Caco-2 (cell line): Measurements from ENCODE around the gene SLC7A14. TPM values are rescaled to one million over a fixed set of nuclear protein-coding genes. Genes with fewer than 3 reads are reported as not detected.

Source experiments
- BruUV-seq: library from RNA; stranded (reverse); fragments of 400-500 nt; replicated peaks from 2 replicates; lab custom pipeline; 2021; lab: Mats Ljungman, UMichigan
- CTCF ChIA-PET: fragments of 300-600 bp; sonication (Branson Sonifier 250); formaldehyde crosslinking; loops from one replicate; lab custom pipeline; 2022; ENCODE audit warnings: antibody characterized with exemption; lab: Charles Lee
- POLR2A ChIA-PET: fragments of 300-600 bp; sonication (Branson Sonifier 250); formaldehyde crosslinking; loops from one replicate; lab custom pipeline; 2022; ENCODE audit warnings: antibody characterized with exemption; lab: Charles Lee
- DNase-seq, 2 experiments: peaks; one replicate each; pipeline versions ENCODE4 v3.0.0 to v3.0.0-alpha.2; 2020 to 2022
- H3K27me3 ChIP-seq: replicated peaks from 2 replicates; pipeline ENCODE4 v1.6.0; 2011; ENCODE audit warnings: low read length; ENCODE audit not compliant: control insufficient read depth, insufficient read depth
- H3K36me3 ChIP-seq: 2 replicates; pipeline ENCODE4 v1.5.1; 2011; ENCODE audit warnings: low read length; ENCODE audit not compliant: control insufficient read depth, insufficient read depth
- H3K4me1 ChIP-seq: fragments of 250-450 bp; sonication (Bioruptor Pico); 2 replicates; pipeline ENCODE4 v1.5.1; 2020; ENCODE audit warnings: mild to moderate bottlenecking
- H3K4me3 ChIP-seq: 2 replicates; pipeline ENCODE4 v1.5.1; 2011; ENCODE audit warnings: low read depth, mild to moderate bottlenecking, control low read depth, low read length
- H3K9me3 ChIP-seq: fragments of 250-450 bp; sonication (Bioruptor Pico); 2 replicates; pipeline ENCODE4 v1.5.1; 2020; ENCODE audit warnings: mild to moderate bottlenecking, moderate library complexity
- H3K27ac Mint-ChIP-seq: one replicate; pipeline ENCODE4 v1.8.0; 2022; ENCODE audit warnings: mixed read lengths; ENCODE audit not compliant: unreplicated experiment
- H3K27me3 Mint-ChIP-seq: one replicate; pipeline ENCODE4 v1.8.0; 2022; ENCODE audit warnings: mixed read lengths; ENCODE audit not compliant: insufficient read depth, unreplicated experiment
- H3K36me3 Mint-ChIP-seq: one replicate; pipeline ENCODE4 v1.8.0; 2022; ENCODE audit warnings: mild to moderate bottlenecking, mixed read lengths; ENCODE audit not compliant: insufficient read depth, unreplicated experiment
- H3K4me1 Mint-ChIP-seq: one replicate; pipeline ENCODE4 v1.8.0; 2022; ENCODE audit warnings: low read depth, mixed read lengths; ENCODE audit not compliant: unreplicated experiment
- H3K4me3 Mint-ChIP-seq: one replicate; pipeline ENCODE4 v1.8.0; 2022; ENCODE audit warnings: mild to moderate bottlenecking, moderate library complexity, mixed read lengths; ENCODE audit not compliant: unreplicated experiment
- H3K9me3 Mint-ChIP-seq: one replicate; pipeline ENCODE4 v1.8.0; 2022; ENCODE audit warnings: mixed read lengths; ENCODE audit not compliant: unreplicated experiment
- CTCF ChIP-seq, 2 experiments: fragments of 200-600 bp in 1 of 2; IDR thresholded peaks; 1 replicate in 1 of 2; 2 replicates in 1 of 2; pipeline versions ENCODE4 v1.5.1 to v1.8.0; 2011 to 2022; ENCODE audit warnings: antibody characterized with exemption in 1 of 2, control low read depth in 1 of 2, inconsistent platforms in 1 of 2, low read depth in 1 of 2, low read length in 1 of 2, mild to moderate bottlenecking in 1 of 2, moderate library complexity in 1 of 2; ENCODE audit not compliant: insufficient read depth in 1 of 2, severe bottlenecking in 1 of 2, unreplicated experiment in 1 of 2
- intact Hi-C: fragments of 100-400 bp; cut with micrococcal nuclease; formaldehyde crosslinking; loops from one replicate; pipeline ENCODE4 v1.10.0; 2022; ENCODE audit not compliant: unreplicated experiment
- total RNA-seq: library from RNA; stranded (reverse); gene quantifications from 2 replicates; pipeline ENCODE4 v1.2.3, GENCODE V29; 2022

SLC7A14 gene
- total RNA-seq, 1 experiment from 2014 or later: not detected

GRCh38 chr3:170496026-170496867 is 89.6 kb downstream of the SLC7A14 start:
- no peaks in the 10 kb centered on the region for H3K4me1 Mint-ChIP-seq
- intact Hi-C loops: loop anchor here (10.0 kb wide), 1 partner anchor 319 kb away; no protein-coding TSS in a partner anchor
- no peak overlapping the region for H3K27ac Mint-ChIP-seq
- CTCF ChIA-PET: interaction anchor here (1.3 kb wide), 1 partner anchor 82 kb away, joined by 3 read pairs; no protein-coding TSS in a partner anchor
- H3K4me3 ChIP-seq: no peak overlapping the region
- no peaks in the 10 kb centered on the region for H3K9me3 ChIP-seq
- BruUV-seq: no TSS peak
- no peaks in the 10 kb centered on the region for H3K36me3 ChIP-seq
- H3K27me3 ChIP-seq: no peaks in the 10 kb centered on the region
- no peak for DNase-seq
- H3K9me3 Mint-ChIP-seq: no peaks in the 10 kb centered on the region
- H3K4me1 ChIP-seq: no peaks in the 10 kb centered on the region
- H3K27me3 Mint-ChIP-seq: no peaks in the 10 kb centered on the region
- H3K36me3 Mint-ChIP-seq: no peaks in the 10 kb centered on the region
- TF ChIP-seq CTCF (IDR thresholded peaks at IDR 0.05; ENCODE audit: insufficient read depth in 1 of 2, low read depth in 1 of 2, low read length in 1 of 2, severe bottlenecking in 1 of 2, unreplicated experiment in 1 of 2): no peak
- no peak overlapping the region for H3K4me3 Mint-ChIP-seq
- POLR2A ChIA-PET: no interaction called here

GRCh38 chr3:170494766-170495165 is 91.1 kb downstream of the SLC7A14 start:
- no peaks in the 10 kb centered on the region for H3K9me3 ChIP-seq
- H3K4me1 ChIP-seq: no peaks in the 10 kb centered on the region
- ChIA-PET POLR2A (no interaction called here), CTCF (no interaction called here)
- Mint-ChIP-seq H3K36me3 (no peaks in the 10 kb centered on the region), H3K27ac (no peak overlapping the region), H3K4me1 (no peaks in the 10 kb centered on the region), H3K9me3 (no peaks in the 10 kb centered on the region), H3K27me3 (no peaks in the 10 kb centered on the region), H3K4me3 (no peak overlapping the region)
- no peak for DNase-seq
- TF ChIP-seq CTCF (IDR thresholded peaks at IDR 0.05; ENCODE audit: insufficient read depth in 1 of 2, low read depth in 1 of 2, low read length in 1 of 2, severe bottlenecking in 1 of 2, unreplicated experiment in 1 of 2): no peak
- H3K27me3 ChIP-seq: no peaks in the 10 kb centered on the region
- no peak overlapping the region for H3K4me3 ChIP-seq
- no TSS peak for BruUV-seq
- intact Hi-C loops: loop anchor here (10.0 kb wide), 1 partner anchor 320 kb away; no protein-coding TSS in a partner anchor
- H3K36me3 ChIP-seq: no peaks in the 10 kb centered on the region

- Mint-ChIP-seq H3K36me3 (no peaks in the 10 kb centered on the region), H3K27ac (no peak overlapping the region), H3K4me3 (no peak overlapping the region), H3K9me3 (no peaks in the 10 kb centered on the region), H3K4me1 (no peaks in the 10 kb centered on the region), H3K27me3 (no peaks in the 10 kb centered on the region)
- Histone ChIP-seq H3K4me1 (no peaks in the 10 kb centered on the region), H3K4me3 (no peak overlapping the region), H3K36me3 (no peaks in the 10 kb centered on the region), H3K9me3 (no peaks in the 10 kb centered on the region), H3K27me3 (no peaks in the 10 kb centered on the region)
- DNase-seq: no peak
- intact Hi-C loops: loop anchor here (10.0 kb wide), 1 partner anchor 321 kb away; no protein-coding TSS in a partner anchor
- TF ChIP-seq CTCF (IDR thresholded peaks at IDR 0.05; ENCODE audit: insufficient read depth in 1 of 2, low read depth in 1 of 2, low read length in 1 of 2, severe bottlenecking in 1 of 2, unreplicated experiment in 1 of 2): no peak
- ChIA-PET POLR2A (no interaction called here), CTCF (no interaction called here)
- no TSS peak for BruUV-seq
These were observed 92.1 kb downstream of the SLC7A14 start for GRCh38 chr3:170493712-170494182.
